HepG2 (cell line): Measurements from ENCODE around the gene PIGZ. TPM values are rescaled to one million over a fixed set of nuclear protein-coding genes. Genes with fewer than 3 reads are reported as not detected.

Experiments
- AGO1 ChIP-seq: fragments of 200-400 bp; formaldehyde crosslinking; IDR thresholded peaks from 2 replicates; pipeline ENCODE4 v1.6.1; 2017; ENCODE audit warnings: mild to moderate bottlenecking, low read depth, low read length, moderate library complexity; ENCODE audit not compliant: poor library complexity, severe bottlenecking
- ASH2L ChIP-seq: fragments of 300-600, 200-600 bp; sonication (generic); IDR thresholded peaks from 2 replicates; pipeline ENCODE4 v1.7.0; 2017; ENCODE audit warnings: low read depth, mild to moderate bottlenecking, moderate library complexity, mixed read lengths, low read length; ENCODE audit not compliant: insufficient read length
- HNRNPL ChIP-seq: fragments of 200-400 bp; formaldehyde crosslinking; IDR thresholded peaks from 2 replicates; pipeline ENCODE4 v1.6.1; 2017; ENCODE audit warnings: mild to moderate bottlenecking, low read depth, low read length
- KDM5B ChIP-seq: sonication (generic); formaldehyde crosslinking; IDR thresholded peaks from 2 replicates; pipeline ENCODE4 v1.4.0; 2020; ENCODE audit warnings: missing genetic modification reagents, mild to moderate bottlenecking, borderline replicate concordance
- MATR3 ChIP-seq: sonication (generic); formaldehyde crosslinking; IDR thresholded peaks from 2 replicates; pipeline ENCODE4 v1.4.0; 2020; ENCODE audit warnings: missing genetic modification reagents
- NKX3-1 ChIP-seq: sonication (generic); formaldehyde crosslinking; IDR thresholded peaks from 2 replicates; pipeline ENCODE4 v1.5.0; 2020; ENCODE audit warnings: missing genetic modification reagents
- SRSF1 ChIP-seq: fragments of 200-400 bp; formaldehyde crosslinking; optimal IDR thresholded peaks from 2 replicates; pipeline ENCODE3; 2017; ENCODE audit warnings: mild to moderate bottlenecking, low read depth, low read length, moderate library complexity
- TBP ChIP-seq: sonication (generic); formaldehyde crosslinking; IDR thresholded peaks from 2 replicates; pipeline ENCODE4 v1.5.0; 2020; ENCODE audit warnings: missing genetic modification reagents
- TCF7 ChIP-seq: sonication (generic); IDR thresholded peaks from 2 replicates; pipeline ENCODE4 v1.6.1; 2016; ENCODE audit warnings: antibody characterized with exemption, low read depth
- U2AF1 ChIP-seq: fragments of 200-400 bp; formaldehyde crosslinking; optimal IDR thresholded peaks from 2 replicates; pipeline ENCODE3; 2017; ENCODE audit warnings: mild to moderate bottlenecking, low read depth, low read length
- WIZ ChIP-seq: sonication (generic); formaldehyde crosslinking; IDR thresholded peaks from 2 replicates; pipeline ENCODE4 v1.5.1; 2020; ENCODE audit warnings: mild to moderate bottlenecking, missing genetic modification reagents
- ZC3H13 ChIP-seq: sonication (generic); formaldehyde crosslinking; IDR thresholded peaks from 2 replicates; pipeline ENCODE4 v1.8.1; 2023; ENCODE audit warnings: mild to moderate bottlenecking, missing genetic modification reagents, moderate library complexity
- polyA plus RNA-seq, 8 experiments: library from polyadenylated mRNA; depleted of rRNA in 3 of 8; stranded (reverse) in 7 of 8; unstranded in 1 of 8; fragments of >200 nt; fragmentation: Illumina TruSeq in 4 of 8; extraction: Trizol in 4 of 8; gene quantifications; 2 replicates each; pipeline versions ENCODE4 v1.2.1 to v1.2.3, GENCODE V29; 2011 to 2016; ENCODE audit warnings: low read depth in 4 of 8, missing spikeins in 1 of 8, mixed read lengths in 1 of 8; ENCODE audit not compliant: insufficient read depth in 1 of 8
- total RNA-seq, 5 experiments: library from RNA; depleted of rRNA; stranded (reverse); fragments of >200 nt; fragmentation: Illumina TruSeq; extraction: Trizol; gene quantifications; 2 replicates each; pipeline ENCODE4 v1.2.3, GENCODE V29; 2016; ENCODE audit warnings: low read depth in 1 of 5
- TF ChIP-seq, protein P1 (sequence below): sonication (generic); formaldehyde crosslinking; IDR thresholded peaks from 2 replicates; pipeline ENCODE4 v1.5.0; 2020; ENCODE audit warnings: mild to moderate bottlenecking, missing genetic modification reagents, borderline replicate concordance
- TF ChIP-seq, protein P2 (sequence below): sonication (generic); formaldehyde crosslinking; IDR thresholded peaks from 2 replicates; pipeline ENCODE4 v1.8.0; 2022; ENCODE audit warnings: missing genetic modification reagents, low read depth, mild to moderate bottlenecking, borderline replicate concordance
- TF ChIP-seq, protein P3 (sequence below): sonication (generic); formaldehyde crosslinking; IDR thresholded peaks from 2 replicates; pipeline ENCODE4 v1.4.0; 2020; ENCODE audit warnings: missing genetic modification reagents

PIGZ gene
- total and polyA plus RNA-seq, 2 of the 13 experiments (the other 11 are each of a cell fraction or from before 2014, with no cell fraction given): 4.7 to 60.5 TPM

DNA sequence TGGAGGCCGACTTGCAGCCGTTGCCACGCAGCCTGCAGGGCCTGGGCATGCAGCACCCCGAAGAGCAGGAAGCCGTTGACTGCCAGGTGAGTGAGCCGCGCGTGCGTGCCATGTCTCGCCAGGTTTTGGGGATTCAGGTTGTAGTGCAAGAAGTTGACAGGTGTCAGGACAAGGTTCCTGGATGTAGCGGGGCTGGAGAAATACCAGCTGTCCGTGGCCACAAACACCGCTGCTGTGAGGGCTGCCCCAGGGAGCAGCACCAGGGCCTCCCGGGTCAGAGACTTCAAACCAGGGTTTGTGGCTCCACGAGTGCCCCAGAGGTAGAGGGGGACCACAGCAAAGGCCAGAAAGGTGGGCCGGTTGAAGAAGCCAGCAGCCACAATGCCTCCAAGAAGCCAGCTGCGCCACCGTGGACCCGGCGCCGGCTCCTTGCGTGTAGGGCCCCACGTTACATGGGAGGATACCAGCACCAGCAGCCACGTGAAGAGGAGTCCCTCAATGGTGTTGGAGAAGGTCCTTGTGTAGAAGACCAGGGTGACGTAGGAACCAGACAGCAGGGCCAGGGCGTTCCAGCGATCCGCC lies 20.7 kb downstream of the PIGZ start (continued):
- TF ChIP-seq, protein P1, sequence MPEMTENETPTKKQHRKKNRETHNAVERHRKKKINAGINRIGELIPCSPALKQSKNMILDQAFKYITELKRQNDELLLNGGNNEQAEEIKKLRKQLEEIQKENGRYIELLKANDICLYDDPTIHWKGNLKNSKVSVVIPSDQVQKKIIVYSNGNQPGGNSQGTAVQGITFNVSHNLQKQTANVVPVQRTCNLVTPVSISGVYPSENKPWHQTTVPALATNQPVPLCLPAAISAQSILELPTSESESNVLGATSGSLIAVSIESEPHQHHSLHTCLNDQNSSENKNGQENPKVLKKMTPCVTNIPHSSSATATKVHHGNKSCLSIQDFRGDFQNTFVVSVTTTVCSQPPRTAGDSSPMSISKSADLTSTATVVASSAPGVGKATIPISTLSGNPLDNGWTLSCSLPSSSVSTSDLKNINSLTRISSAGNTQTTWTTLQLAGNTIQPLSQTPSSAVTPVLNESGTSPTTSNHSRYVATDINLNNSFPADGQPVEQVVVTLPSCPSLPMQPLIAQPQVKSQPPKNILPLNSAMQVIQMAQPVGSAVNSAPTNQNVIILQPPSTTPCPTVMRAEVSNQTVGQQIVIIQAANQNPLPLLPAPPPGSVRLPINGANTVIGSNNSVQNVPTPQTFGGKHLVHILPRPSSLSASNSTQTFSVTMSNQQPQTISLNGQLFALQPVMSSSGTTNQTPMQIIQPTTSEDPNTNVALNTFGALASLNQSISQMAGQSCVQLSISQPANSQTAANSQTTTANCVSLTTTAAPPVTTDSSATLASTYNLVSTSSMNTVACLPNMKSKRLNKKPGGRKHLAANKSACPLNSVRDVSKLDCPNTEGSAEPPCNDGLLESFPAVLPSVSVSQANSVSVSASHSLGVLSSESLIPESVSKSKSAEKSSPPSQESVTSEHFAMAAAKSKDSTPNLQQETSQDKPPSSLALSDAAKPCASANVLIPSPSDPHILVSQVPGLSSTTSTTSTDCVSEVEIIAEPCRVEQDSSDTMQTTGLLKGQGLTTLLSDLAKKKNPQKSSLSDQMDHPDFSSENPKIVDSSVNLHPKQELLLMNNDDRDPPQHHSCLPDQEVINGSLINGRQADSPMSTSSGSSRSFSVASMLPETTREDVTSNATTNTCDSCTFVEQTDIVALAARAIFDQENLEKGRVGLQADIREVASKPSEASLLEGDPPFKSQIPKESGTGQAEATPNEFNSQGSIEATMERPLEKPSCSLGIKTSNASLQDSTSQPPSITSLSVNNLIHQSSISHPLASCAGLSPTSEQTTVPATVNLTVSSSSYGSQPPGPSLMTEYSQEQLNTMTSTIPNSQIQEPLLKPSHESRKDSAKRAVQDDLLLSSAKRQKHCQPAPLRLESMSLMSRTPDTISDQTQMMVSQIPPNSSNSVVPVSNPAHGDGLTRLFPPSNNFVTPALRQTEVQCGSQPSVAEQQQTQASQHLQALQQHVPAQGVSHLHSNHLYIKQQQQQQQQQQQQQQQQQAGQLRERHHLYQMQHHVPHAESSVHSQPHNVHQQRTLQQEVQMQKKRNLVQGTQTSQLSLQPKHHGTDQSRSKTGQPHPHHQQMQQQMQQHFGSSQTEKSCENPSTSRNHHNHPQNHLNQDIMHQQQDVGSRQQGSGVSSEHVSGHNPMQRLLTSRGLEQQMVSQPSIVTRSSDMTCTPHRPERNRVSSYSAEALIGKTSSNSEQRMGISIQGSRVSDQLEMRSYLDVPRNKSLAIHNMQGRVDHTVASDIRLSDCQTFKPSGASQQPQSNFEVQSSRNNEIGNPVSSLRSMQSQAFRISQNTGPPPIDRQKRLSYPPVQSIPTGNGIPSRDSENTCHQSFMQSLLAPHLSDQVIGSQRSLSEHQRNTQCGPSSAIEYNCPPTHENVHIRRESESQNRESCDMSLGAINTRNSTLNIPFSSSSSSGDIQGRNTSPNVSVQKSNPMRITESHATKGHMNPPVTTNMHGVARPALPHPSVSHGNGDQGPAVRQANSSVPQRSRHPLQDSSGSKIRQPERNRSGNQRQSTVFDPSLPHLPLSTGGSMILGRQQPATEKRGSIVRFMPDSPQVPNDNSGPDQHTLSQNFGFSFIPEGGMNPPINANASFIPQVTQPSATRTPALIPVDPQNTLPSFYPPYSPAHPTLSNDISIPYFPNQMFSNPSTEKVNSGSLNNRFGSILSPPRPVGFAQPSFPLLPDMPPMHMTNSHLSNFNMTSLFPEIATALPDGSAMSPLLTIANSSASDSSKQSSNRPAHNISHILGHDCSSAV (CRISPR knock-in tag): 0 out of 2 replicates have a peak, but pooled peaks have one; percentile 38
- TF ChIP-seq AGO1 (peak; percentile 48), SRSF1 (peak; percentile 18), TCF7 (no peak), NKX3-1 (CRISPR knock-in tag) (no peak), ZC3H13 (CRISPR knock-in tag) (peak; percentile 36; the same call in 1 of the 2 replicates), TBP (CRISPR knock-in tag) (no peak), U2AF1 (no peak), HNRNPL (0 out of 2 replicates have a peak, but pooled peaks have one; percentile 60), KDM5B (peak; percentile 47; the same call in 1 of the 2 replicates), MATR3 (CRISPR knock-in tag) (no peak), WIZ (CRISPR knock-in tag) (0 out of 2 replicates have a peak, but pooled peaks have one; percentile 38), ASH2L (peak; percentile 20)
- TF ChIP-seq, protein P2, sequence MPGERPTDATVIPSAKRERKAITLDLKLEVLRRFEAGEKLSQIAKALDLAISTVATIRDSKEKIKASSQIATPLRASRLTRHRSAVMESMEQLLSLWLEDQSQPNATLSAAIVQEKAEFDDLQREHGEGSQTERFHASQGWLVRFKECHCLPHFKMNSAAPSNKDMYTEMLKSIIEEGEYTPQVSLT: no peak
- TF ChIP-seq, protein P3, sequence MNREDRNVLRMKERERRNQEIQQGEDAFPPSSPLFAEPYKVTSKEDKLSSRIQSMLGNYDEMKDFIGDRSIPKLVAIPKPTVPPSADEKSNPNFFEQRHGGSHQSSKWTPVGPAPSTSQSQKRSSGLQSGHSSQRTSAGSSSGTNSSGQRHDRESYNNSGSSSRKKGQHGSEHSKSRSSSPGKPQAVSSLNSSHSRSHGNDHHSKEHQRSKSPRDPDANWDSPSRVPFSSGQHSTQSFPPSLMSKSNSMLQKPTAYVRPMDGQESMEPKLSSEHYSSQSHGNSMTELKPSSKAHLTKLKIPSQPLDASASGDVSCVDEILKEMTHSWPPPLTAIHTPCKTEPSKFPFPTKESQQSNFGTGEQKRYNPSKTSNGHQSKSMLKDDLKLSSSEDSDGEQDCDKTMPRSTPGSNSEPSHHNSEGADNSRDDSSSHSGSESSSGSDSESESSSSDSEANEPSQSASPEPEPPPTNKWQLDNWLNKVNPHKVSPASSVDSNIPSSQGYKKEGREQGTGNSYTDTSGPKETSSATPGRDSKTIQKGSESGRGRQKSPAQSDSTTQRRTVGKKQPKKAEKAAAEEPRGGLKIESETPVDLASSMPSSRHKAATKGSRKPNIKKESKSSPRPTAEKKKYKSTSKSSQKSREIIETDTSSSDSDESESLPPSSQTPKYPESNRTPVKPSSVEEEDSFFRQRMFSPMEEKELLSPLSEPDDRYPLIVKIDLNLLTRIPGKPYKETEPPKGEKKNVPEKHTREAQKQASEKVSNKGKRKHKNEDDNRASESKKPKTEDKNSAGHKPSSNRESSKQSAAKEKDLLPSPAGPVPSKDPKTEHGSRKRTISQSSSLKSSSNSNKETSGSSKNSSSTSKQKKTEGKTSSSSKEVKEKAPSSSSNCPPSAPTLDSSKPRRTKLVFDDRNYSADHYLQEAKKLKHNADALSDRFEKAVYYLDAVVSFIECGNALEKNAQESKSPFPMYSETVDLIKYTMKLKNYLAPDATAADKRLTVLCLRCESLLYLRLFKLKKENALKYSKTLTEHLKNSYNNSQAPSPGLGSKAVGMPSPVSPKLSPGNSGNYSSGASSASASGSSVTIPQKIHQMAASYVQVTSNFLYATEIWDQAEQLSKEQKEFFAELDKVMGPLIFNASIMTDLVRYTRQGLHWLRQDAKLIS (CRISPR knock-in tag): no peak
